ENCODE measurements around the gene CTBS.

- TF ChIP-seq CTCF (IDR thresholded peaks at IDR 0.05) (no peak), HES2 (IDR thresholded peaks at IDR 0.05) (no peak), MAFK (IDR thresholded peaks at IDR 0.05; ENCODE audit: partially characterized antibody) (no peak), USF2 (IDR thresholded peaks at IDR 0.05) (no peak)
These were observed 26.6 kb upstream of the CTBS start for GRCh38 chr1:84600796-84601195.

Data from A549 (cell line).